RPMI8226 (cell line): ENCODE data around the gene DUS2.
"Not testable (repeated sequence)": the region's sequence is repeated elsewhere in the genome, so short reads cannot be mapped to it uniquely, and the experiment has no call there.

Source experiments
- DNase-seq: peaks from one replicate; pipeline ENCODE4 v3.0.0-alpha.2; 2015

Gene DUS2

DNA sequence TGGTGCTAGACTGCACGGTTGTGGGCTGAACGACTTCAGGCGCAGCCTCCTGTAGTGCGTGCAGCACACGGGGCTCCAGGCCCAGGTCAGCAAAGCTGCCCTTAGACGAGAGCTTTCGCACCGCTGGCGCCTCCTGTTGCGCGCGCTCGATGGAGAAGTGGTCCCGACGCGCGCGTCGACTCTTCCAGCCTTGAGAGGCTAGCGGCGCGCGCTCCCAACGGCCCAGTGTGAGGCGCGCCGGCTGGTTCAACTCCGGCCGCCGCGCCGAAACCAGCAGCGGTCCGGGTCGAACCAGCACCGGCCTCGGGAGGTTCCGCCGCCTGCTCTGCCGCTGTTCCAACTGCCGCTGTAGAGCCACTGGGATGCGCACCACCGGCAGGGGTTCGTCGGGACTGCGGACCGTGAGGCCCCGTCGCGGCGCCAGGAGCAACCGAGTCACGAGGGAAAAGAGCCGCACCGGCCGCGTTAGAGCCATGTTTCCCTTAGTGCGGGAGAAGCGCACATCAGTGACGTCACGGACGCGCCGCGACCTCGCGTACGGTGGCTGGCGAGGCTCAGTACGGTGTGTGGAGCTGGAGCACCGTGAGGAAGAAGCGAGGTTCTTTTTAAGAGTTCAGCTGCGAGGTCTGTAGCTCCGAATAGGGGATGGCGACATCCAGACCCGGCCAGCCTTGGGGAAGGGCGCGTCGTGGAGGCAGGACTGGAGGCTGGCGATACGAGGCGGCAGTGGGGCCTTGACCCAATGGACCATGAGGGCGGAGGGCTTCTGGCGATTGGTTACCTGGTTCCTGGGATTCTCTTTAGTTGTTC is at the start of gene DUS2, which contains the start of gene DDX28:
DUS2 (plus strand) TSS at position 557 of the 810 bp plus-strand sequence. CDS start 14,740 bp downstream, outside the sequence.
DDX28 (minus strand) TSS at position 505 of the 810 bp plus-strand sequence; CDS start at position 475, 30 bp downstream.
- peak; percentile 97 for DNase-seq

DNA sequence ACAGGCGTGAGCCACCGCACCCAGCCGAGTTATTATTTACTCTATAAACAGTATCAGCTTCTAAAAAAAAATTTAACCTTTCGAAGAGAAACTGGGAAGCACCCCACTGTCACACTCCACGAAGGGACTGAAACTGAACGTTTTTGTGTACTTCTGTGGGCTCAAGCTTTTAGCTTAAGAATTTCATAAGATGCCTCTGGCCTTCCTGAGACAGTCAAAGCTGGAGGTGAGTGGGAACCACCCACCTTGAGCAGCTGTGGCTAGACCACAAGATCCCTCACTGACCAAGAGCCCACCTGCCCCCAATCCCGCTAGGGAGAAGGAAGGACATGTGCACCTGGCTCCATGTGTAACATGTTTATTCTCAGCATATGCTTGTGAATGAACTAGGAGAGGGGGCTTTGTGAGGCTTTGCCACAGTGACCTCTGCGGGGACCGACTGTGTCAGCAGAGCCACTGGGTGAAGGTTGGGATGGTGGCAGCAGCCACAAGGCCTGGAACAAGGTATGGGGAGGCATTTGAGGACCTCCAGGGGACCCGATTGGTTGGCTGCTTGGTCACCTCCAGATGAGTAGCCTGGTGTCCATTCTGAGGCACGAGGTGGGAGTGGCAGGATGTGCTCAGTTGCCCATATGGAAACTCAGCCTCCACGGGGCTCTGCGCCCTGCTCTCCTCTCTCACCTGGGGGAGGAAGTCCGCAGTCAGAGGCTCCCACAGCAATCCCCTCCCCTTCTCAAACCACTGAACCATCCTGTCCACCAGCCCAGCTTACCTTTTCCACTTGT is 47.6 kb upstream of the DUS2 start:
- peak; percentile 63 for DNase-seq

DNA sequence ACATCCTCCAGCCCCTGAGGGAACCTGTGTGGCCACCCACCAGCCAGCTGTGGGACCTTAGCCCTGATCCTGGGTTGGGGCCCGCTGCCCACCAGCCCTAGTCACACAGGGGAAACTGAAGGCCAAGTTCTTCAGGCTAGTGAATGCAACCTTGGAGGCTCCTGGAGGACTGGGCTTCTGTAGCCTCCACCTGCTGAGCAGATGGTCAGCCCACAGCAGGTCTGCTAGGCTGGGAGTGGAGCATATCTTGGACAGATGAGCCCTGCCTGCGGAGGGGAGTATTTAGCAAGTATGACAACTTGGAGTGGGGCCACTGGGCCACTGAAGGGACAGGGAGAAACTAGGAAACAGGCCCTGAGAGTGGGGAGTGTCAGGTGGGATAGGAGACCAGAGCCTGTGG is 46.9 kb upstream of the DUS2 start:
- no peak for DNase-seq

GRCh38 chr16:67977005-67977404 is 46.1 kb upstream of the DUS2 start:
- DNase-seq: peak; percentile 55

- no peak for DNase-seq
Observed at GRCh38 chr16:67977469-67978227, 45.4 kb upstream of the DUS2 start.

- DNase-seq: no peak
Observed at GRCh38 chr16:67979955-67980678, 43.0 kb upstream of the DUS2 start, which contains the start of gene DPEP3. TSS of gene DPEP3 (minus strand) at chr16:67980499. CDS start at chr16:67980380, 119 bp downstream.

DNA sequence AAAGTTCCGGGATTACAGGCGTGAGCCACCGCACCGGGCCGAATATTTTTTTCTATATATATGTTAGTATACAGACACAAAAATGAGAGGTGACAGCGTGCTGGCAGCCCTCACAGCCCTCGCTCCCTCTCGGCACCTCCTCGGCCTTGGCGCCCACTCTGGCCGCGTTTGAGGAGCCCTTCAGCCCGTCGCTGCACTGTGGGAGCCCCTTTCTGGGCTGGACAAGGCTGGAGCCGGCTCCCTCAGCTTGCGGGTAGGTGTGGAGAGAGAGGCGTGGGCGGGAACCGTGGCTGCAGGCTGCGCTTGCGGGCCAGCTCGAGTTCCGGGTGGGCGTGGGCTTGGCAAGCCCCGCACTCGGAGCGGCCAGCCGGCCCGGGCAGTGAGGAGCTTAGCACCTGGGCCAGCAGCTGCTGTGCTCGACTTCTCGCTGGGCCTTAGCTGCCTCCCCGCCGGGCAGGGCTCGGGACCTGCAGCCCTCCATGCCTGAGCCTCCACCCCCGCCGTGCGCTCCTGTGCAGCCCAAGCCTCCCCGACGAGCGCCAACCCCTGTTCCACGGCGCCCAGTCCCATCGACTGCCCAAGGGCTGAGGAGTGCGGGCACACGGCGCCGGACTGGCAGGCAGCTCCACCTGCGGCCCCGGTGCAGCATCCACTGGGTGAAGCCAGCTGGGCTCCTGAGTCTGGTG is 40.9 kb upstream of the DUS2 start:
- DNase-seq: no peak

- DNase-seq: no peak
Observed at GRCh38 chr16:67986949-67987348, 36.1 kb upstream of the DUS2 start.

DNA sequence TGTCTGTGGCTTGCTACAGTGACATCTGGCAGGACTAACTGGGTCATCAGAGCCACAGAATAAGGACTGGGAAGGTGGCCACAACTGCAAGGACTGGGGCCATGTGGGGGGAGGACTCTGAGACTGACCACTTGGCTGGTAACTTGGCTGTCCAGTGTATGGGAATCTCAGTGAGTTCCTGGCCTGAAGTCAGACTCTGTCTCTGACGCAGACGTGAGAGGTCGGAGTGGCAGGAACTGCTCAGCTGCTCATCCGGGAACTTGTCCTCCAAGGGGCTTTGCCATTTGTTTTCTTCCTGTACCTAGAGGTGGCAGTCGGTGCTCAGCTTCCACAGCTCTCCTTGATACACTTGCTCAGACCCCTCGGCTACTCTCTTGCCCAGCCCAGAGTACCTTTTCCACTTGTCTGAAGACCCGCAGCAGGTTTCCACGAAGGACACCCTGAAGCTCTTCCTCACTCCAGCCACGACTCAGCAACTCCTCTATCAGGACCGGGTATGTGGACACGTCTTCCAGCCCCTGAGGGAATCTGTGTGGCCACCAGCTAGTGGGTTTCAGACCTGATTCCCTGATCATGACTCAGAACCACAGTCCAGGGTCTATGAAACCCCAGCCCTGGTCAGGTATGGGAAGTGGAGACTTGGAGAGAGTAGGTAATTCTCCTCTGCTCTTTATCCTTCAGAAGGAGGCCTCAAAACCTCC is 35.5 kb upstream of the DUS2 start:
- DNase-seq: no peak

DNA sequence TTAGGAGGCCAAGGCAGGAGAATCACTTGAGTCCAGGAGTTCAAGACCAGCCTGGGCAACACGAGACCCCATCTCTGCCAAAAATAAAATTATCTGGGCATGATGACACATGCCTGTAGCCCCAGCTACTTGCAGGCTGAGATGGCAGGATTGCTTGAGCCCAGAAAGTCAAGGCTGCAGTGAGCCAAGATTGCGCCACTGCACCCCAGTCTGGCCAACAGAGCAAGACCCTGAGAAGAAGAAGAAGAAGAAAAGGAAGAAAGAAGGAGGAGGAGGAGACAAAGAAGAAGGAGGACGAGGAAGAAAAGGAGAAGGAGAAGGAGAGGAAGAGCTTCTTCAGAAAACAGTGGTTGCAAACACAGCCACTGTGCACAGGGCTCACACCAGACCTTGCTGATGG is 34.4 kb upstream of the DUS2 start:
- no peak for DNase-seq

DNA sequence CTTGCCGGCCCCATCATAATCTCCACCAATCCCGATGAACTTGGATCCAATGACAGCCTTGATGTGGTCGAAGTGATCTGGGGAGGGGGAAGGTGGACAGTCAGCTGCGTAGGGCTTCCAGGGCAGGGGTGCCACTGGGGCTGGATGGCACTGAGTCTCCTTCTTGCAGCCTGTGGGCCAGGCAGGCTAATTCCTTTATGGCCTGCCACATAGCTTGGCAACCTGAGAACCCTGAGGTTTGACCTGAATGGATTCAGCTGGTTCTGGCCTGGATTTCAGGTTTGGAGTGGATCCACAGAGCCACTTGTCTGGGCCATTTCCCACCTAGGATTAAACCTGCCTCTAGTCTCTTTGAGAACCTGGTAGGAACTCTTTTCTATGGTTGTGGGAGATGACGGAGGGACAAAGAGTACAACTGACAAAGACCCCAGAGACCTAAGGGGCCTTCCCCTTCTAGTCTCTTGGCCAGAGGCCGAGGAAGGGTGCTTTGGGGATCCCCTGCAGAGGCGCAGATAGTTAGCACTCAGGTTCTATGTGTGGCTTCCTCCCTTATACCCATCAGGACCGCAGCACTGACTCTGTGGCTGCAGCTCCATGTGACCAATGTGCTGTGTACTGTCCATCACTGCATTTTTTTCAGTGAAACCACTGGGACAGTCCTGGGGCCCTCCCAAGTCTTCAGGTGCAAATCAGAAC is 33.6 kb upstream of the DUS2 start:
- DNase-seq: peak; percentile 19

DNA sequence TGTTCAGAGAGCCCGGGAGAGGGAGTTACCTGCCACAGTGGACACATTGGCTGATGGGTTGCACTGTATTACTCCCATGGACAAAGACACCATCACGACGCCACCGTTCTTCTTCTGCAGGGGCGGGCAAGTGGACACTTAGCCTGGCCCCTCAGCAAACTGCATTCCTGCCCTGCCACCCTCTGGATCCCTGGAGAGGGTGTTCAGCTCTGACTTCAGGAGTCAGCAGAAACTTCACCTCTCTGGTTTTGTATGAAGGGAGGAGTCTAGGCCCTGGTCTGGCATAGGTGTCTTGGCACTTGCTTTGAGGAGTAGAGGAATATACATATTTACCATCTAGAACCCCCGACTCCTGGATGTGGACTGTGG is 33.1 kb upstream of the DUS2 start:
- DNase-seq: peak; percentile 29

DNA sequence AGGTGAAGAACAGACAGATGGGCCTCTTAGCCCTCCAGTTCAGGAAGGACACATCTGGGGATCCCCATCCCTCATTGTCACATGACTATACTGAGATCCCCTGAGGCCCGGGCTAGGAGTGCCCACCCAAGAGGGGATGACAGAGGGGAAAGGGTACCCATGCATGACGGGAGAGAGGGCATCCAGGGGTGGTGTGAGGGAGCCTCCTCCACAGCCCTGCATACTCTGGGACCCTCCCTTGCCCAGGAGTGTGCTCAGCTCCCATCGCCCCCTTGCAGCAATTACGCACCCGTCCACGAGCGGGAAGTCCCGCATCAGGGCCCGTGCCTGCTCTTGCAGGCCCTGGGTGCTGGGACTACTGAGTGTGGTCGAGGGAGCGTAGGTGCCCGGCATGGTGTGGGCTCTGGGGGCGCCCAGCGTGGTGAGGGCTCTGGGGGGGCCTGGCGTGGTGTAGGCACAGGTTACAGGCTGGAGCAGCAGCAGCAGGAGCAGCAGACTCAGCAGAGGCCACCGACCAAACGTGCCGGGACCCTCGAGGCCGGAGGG is 30.4 kb upstream of the DUS2 start:
- DNase-seq: no peak

DNA sequence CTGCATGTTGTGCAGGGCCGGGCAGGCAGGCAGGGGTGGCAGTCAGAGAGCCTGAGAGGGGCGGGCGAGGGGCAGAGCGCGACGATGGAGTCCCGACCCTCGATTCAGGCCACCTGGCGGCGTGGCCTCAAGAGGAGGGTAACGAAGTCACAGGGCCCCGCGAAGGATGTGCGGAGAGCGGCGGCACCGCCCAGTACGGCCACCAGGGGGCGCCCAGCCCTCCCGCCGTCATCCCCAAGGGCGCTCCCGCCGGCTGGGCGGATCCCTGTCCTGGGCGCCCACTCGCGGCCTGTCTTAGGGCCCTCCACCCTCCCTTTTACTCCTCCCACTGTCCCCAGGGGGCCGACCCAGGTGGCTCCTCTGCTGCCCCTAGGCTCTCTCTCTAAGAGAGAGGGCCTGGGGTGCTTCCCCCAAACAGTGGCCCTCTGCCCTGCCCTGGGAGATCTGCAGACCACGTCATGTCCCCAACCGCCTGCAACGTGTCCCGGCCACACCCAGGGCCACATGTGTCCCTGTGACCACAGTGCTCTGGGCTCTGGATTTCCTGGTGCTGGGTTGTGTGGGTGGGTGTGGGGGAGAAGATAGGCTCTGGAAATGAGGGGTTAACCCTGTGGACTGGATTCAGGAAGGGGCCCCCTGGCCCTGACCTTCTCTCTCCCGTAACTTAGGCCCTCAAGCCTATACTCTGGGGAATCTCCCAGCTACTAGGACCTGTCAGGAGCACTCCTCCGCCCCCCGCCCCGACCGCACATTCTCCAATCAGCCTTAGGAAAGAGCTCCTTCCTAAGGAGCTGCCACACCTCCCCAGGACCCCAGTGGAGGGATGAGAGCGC is 29.7 kb upstream of the DUS2 start:
- DNase-seq: peak; percentile 89

DNA sequence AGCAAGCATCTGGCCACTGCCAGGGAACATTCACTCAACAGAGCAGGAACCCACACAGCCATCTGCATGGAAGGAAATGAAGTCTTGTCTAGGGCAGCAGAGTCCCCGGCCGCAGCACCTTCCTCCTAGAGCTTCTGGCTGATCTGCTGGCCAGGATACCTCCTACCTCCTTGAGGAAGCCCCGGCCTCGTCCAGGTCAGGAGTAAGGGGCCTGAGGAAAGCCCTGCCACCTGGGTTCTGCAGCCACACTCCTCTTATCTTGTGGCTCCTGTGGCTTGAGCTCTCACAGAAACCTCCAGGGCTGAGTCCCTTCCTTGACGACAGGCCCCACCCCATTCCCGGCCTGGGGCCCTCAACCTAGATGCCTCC is 29.1 kb upstream of the DUS2 start:
- not testable (repeated sequence) for DNase-seq

DNA sequence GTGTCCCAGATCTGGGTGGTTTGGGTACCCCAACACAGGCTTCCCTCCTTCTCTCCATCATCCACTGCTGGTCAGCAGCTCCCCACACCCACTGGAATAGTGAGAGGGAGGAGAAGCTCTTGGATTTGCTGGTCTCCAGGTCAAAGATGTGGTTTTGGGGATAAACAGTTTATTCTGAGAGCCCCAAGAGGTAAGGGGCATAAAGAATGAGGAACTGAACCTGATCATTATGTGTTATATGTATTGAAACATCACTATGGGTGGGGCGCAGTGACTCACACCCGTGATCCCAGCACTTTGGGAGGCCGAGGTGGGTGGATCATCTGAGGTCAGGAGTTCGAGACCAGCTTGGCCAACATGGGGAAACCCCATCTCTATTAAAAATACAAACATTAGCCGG is 27.7 kb upstream of the DUS2 start:
- peak; percentile 39 for DNase-seq

DNA sequence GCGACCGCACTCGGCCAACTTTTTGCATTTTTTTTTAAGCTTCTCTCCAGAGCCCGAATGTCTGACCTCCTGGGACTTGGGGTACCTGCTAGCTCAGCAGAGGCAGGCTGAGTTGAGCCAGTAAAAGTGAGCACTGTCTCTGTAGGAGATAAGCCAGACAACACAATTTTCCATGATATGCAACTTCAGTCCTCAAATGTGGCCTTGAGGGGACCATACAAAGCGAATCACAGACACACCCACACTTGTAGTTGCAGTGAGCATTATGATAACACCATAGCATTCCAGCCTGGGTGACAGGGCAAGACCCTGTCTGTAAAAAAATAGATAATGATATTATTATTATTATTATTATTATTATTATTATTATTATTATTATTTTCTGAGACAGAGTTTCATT is 26.4 kb upstream of the DUS2 start:
- no peak for DNase-seq

GRCh38 chr16:67998231-67998778 is 24.8 kb upstream of the DUS2 start:
- not testable (repeated sequence) for DNase-seq
